Measurements from ENCODE around the gene MANEAL.

The MANEAL gene

GRCh38 chr1:37831109-37831508 is 37.5 kb downstream of the MANEAL start:
- TF ChIP-seq CTCF (conservative IDR thresholded peaks at IDR 0.05; ENCODE audit: low read depth, low read length): no peak
- DNase-seq (ENCODE audit: low read depth): no peak
- H3K4me3 ChIP-seq (ENCODE audit: low read length): no peak overlapping the region

- no peak for DNase-seq (ENCODE audit: low read depth)
- TF ChIP-seq CTCF (conservative IDR thresholded peaks at IDR 0.05; ENCODE audit: low read depth, low read length): no peak
- H3K4me3 ChIP-seq (ENCODE audit: low read length): no peak overlapping the region
Observed at GRCh38 chr1:37831809-37832208, 38.2 kb downstream of the MANEAL start.

GRCh38 chr1:37836788-37837187 is 43.1 kb downstream of the MANEAL start:
- H3K4me3 ChIP-seq (ENCODE audit: low read length): no peak overlapping the region
- DNase-seq (ENCODE audit: low read depth): no peak
- TF ChIP-seq CTCF (conservative IDR thresholded peaks at IDR 0.05; ENCODE audit: low read depth, low read length): no peak

GRCh38 chr1:37839676-37840075 is 46.0 kb downstream of the MANEAL start:
- DNase-seq (ENCODE audit: low read depth): no peak
- no peak overlapping the region for H3K4me3 ChIP-seq (ENCODE audit: low read length)
- TF ChIP-seq CTCF (conservative IDR thresholded peaks at IDR 0.05; ENCODE audit: low read depth, low read length): no peak

GRCh38 chr1:37840711-37841110 is 47.1 kb downstream of the MANEAL start:
- H3K4me3 ChIP-seq (ENCODE audit: low read length): no peak overlapping the region
- DNase-seq (ENCODE audit: low read depth): no peak
- TF ChIP-seq CTCF (conservative IDR thresholded peaks at IDR 0.05; ENCODE audit: low read depth, low read length): no peak

GRCh38 chr1:37841652-37842051 is 48.0 kb downstream of the MANEAL start:
- H3K4me3 ChIP-seq (ENCODE audit: low read length): no peak overlapping the region
- no peak for TF ChIP-seq CTCF (conservative IDR thresholded peaks at IDR 0.05; ENCODE audit: low read depth, low read length)
- no peak for DNase-seq (ENCODE audit: low read depth)

GRCh38 chr1:37844536-37844935 is 50.9 kb downstream of the MANEAL start:
- no peak for TF ChIP-seq CTCF (conservative IDR thresholded peaks at IDR 0.05; ENCODE audit: low read depth, low read length)
- DNase-seq (ENCODE audit: low read depth): no peak
- H3K4me3 ChIP-seq (ENCODE audit: low read length): no peak overlapping the region

All from retinal pigment epithelial cell (primary cell).